SW 1271 (cell line): ENCODE data around the gene MYO15B.

Source experiments
- DNase-seq, 2 experiments: peaks; one replicate each; lab custom pipeline; 2025; lab: John Stamatoyannopoulos, UW

MYO15B gene

GRCh38 chr17:75666959-75667790 lies 79.6 kb downstream of the MYO15B start, which contains the start of the genes RECQL5 and SAP30BP:
Gene RECQL5 (minus strand): TSS chr17:75667154. CDS start chr17:75666557, 597 bp downstream.
Gene SAP30BP (plus strand): TSS chr17:75667338. CDS start chr17:75667373, 35 bp downstream.
- peak; percentile 93 for DNase-seq

GRCh38 chr17:75667825-75668224 lies 80.2 kb downstream of the MYO15B start:
- no peak for DNase-seq

- no peak for DNase-seq
Measured at GRCh38 chr17:75668489-75668888, 80.9 kb downstream of the MYO15B start.

DNA sequence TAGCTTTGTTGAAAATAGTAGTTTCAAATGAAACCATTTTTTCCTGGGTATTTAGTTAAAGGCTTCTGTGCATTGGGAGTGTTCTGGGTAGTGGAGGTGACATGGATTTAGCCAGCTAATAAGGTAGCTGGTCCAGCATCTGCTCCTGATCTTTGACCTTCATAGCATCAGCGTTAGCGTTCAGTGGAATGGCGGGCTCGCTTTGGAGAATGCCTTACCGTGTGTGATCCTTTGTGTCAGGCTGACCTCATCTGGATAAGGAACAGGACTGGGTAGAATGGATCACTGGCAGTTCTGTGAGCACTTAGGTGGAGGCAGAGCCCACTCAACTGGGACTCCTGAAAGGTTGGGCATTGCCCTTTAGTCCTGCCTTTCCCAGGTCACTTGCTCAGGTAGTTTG lies 83.3 kb downstream of the MYO15B start:
- DNase-seq = no peak

DNA sequence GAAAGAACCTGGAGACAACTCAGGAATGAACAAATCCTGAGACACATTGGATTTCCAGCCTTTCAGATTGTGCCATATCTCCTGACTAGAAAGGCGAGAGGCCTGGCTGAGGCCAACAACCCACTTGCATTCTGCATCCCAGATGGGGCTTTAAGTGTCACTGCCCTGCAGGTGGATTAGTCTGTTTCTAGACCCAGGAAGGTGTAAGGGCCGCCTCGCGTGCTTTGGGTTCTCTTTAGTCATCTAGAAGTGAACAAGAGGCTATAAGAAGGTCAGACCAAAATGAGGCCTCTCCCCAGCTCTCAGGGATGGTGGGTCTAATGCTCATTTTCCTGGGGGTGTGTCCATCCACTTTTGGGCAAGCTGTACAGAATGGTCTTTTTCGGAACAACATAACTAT lies 84.4 kb downstream of the MYO15B start:
- DNase-seq = no peak

GRCh38 chr17:75673487-75673886 lies 85.9 kb downstream of the MYO15B start:
- no peak for DNase-seq
